Measurements from ENCODE around the gene STARD3. TPM values are rescaled to one million over a fixed set of nuclear protein-coding genes. Genes with fewer than 3 reads are reported as not detected.

The STARD3 gene
- total RNA-seq, 2 donors from 2014 or later: 52.5 to 202 TPM

DNA sequence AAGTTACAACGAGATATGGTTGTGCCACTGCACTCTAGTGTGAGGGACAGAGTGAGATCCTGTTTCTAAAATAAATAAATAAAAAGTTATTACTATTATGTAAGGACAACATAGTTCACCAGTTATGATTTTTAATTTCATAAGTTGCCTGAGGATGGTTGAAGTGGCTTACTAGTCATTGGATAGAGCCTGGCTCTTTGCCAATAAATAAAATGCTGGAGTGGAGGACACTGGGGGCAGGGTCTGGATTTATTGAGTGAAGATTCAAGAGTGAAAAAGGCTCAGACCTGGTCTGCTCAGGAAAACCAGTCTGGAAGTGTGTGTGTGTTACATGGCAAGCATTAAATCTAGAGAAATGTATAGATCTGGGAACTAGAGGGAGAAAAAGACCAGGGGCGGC, 2.1 kb downstream of the STARD3 start:
- Histone ChIP-seq H3K4me1 (replicated peaks) (peaks cover 19% of the 10 kb centered on the region), H3K27ac (no peak overlapping the region), H3K4me3 (no peak overlapping the region), H3K36me3 (no peaks in the 10 kb centered on the region), H3K27me3 (replicated peaks; ENCODE audit: insufficient read depth) (no peaks in the 10 kb centered on the region), H3K9me3 (no peaks in the 10 kb centered on the region)
- no peak for DNase-seq (ENCODE audit: low spot score)
- TF ChIP-seq POLR2A (IDR thresholded peaks at IDR 0.05) (no peak), CTCF (IDR thresholded peaks at IDR 0.05) (no peak), POLR2AphosphoS5 (IDR thresholded peaks at IDR 0.05) (no peak)
- 63% methylated on average over 2 of the region's 2 CpGs for WGBS
- intact Hi-C loops (cut with DNase I): loop anchor here (5.0 kb wide), 1 partner anchor 38 kb away; no protein-coding TSS in a partner anchor

DNA sequence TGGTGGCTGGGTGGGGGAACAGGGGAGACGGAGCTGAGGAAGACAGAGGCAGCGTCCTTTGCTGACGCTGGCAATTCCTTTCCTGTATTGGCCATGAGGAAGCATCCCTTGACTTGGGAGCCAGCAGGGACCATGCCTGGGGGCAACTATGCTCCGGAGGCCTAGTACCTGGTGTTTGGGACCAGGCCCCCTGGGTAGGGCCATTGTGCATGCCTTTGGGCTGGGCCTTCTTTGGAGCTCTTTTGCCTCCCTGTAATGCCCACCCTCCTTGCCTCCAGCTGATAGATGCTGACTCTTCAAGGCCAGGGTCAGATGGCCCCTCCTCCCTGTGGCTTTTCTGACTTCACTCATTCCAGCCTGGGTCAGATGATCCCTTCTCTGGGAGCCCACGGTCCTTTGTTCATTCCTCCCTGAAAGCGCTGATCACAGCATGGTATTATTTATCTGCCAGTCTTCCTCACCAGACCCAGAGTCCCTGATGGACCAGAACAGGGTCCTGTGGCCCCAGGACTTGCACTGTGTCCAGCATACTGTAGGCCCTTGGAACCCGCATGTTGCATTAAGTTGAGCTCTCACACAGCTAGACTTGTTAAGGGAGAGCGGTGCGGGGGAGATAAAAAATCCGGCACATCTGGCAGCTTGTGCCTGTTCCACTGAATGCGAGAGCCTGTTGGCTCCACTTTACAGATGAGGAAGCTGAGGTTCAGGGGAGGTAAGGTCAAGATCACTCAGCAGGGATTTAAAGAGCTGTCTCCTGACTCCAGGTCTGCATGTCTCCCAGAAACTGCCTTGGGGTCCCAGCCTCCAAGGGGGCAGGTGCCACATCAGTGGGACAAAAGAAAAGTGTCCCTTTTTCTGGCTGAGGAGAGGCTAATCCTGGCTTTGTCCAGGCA, 2.9 kb downstream of the STARD3 start:
- TF ChIP-seq POLR2A (IDR thresholded peaks at IDR 0.05) (no peak), POLR2AphosphoS5 (IDR thresholded peaks at IDR 0.05) (no peak), CTCF (IDR thresholded peaks at IDR 0.05) (no peak)
- Histone ChIP-seq H3K4me3 (no peak overlapping the region), H3K27ac (no peak overlapping the region), H3K4me1 (replicated peaks) (peaks cover 20% of the 10 kb centered on the region), H3K36me3 (no peaks in the 10 kb centered on the region), H3K27me3 (replicated peaks; ENCODE audit: insufficient read depth) (no peaks in the 10 kb centered on the region), H3K9me3 (no peaks in the 10 kb centered on the region)
- DNase-seq (ENCODE audit: low spot score): no peak
- WGBS: 85% methylated on average over 11 of the region's 11 CpGs
- intact Hi-C loops (cut with DNase I): loop anchor here (5.0 kb wide), 1 partner anchor 37 kb away; no protein-coding TSS in a partner anchor

GRCh38 chr17:39640591-39641031, 3.7 kb downstream of the STARD3 start:
- Histone ChIP-seq H3K27me3 (replicated peaks; ENCODE audit: insufficient read depth) (no peaks in the 10 kb centered on the region), H3K36me3 (no peaks in the 10 kb centered on the region), H3K4me3 (no peak overlapping the region), H3K9me3 (no peaks in the 10 kb centered on the region), H3K27ac (no peak overlapping the region), H3K4me1 (replicated peaks) (peaks cover 20% of the 10 kb centered on the region)
- DNase-seq (ENCODE audit: low spot score): no peak
- WGBS: 62% methylated on average over 4 of the region's 4 CpGs
- intact Hi-C loops (cut with DNase I): no loop called here
- TF ChIP-seq POLR2AphosphoS5 (IDR thresholded peaks at IDR 0.05) (no peak), CTCF (IDR thresholded peaks at IDR 0.05) (no peak)

DNA sequence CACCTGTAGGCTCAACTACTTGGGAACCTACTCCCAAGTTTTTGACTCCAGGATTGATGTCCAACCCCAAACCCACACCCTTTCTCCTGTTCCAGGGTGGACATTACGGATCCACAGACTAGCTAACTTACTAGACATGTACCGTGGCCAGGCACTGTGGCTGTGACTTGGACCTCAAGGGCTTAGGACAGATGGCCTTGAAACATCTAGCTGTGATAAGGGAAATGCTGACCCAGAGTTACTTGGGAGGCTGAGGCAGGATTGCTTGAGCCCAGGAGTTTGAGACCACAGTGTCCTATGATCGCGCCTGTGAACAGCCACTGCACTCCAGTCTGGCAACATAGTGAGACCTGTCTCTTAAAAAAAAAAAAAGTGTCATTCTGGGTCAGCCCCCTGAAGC, 4.2 kb downstream of the STARD3 start:
- no peaks in the 10 kb centered on the region for H3K27me3 ChIP-seq (replicated peaks; ENCODE audit: insufficient read depth)
- no peaks in the 10 kb centered on the region for H3K9me3 ChIP-seq
- intact Hi-C loops (cut with DNase I): no loop called here
- no peak overlapping the region for H3K4me3 ChIP-seq
- WGBS: 94% methylated on average over 4 of the region's 4 CpGs
- TF ChIP-seq POLR2A (IDR thresholded peaks at IDR 0.05): no peak
- TF ChIP-seq CTCF (IDR thresholded peaks at IDR 0.05): no peak
- TF ChIP-seq POLR2AphosphoS5 (IDR thresholded peaks at IDR 0.05): no peak
- H3K36me3 ChIP-seq: no peaks in the 10 kb centered on the region
- H3K4me1 ChIP-seq (replicated peaks): peaks cover 20% of the 10 kb centered on the region
- no peak for DNase-seq (ENCODE audit: low spot score)
- no peak overlapping the region for H3K27ac ChIP-seq

DNA sequence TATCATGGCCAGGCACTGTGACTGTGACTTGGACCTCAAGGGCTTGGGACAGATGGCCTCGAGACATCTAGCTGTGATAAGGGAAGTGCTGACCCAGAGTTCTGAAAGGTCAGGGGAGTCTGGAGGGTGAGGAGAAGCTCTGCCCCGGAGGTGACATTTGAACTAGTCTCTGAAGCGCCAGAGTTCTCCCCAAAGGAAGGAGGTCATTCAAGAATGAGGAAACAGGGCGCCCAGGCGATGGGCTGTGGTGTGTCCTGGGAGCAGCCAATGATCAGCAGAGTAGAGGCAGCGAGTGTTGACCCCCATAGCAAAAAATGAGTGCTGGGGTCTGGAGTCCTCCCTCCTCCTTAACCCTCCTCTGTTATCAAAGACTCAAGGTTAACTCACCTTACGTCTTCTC, 4.9 kb downstream of the STARD3 start:
- Histone ChIP-seq H3K27me3 (replicated peaks; ENCODE audit: insufficient read depth) (no peaks in the 10 kb centered on the region), H3K4me3 (no peak overlapping the region), H3K4me1 (replicated peaks) (peaks cover 13% of the 10 kb centered on the region), H3K9me3 (no peaks in the 10 kb centered on the region), H3K27ac (no peak overlapping the region), H3K36me3 (no peaks in the 10 kb centered on the region)
- intact Hi-C loops (cut with DNase I): no loop called here
- TF ChIP-seq POLR2AphosphoS5 (IDR thresholded peaks at IDR 0.05): no peak
- no peak for TF ChIP-seq POLR2A (IDR thresholded peaks at IDR 0.05)
- no peak for TF ChIP-seq CTCF (IDR thresholded peaks at IDR 0.05)
- DNase-seq (ENCODE audit: low spot score): no peak
- WGBS: 84% methylated on average over 7 of the region's 7 CpGs
